ENCODE measurements around the gene FAM120B.
"Not testable (repeated sequence)": the region's sequence is repeated elsewhere in the genome, so short reads cannot be mapped to it uniquely, and the experiment has no call there.

FAM120B gene, protein sequence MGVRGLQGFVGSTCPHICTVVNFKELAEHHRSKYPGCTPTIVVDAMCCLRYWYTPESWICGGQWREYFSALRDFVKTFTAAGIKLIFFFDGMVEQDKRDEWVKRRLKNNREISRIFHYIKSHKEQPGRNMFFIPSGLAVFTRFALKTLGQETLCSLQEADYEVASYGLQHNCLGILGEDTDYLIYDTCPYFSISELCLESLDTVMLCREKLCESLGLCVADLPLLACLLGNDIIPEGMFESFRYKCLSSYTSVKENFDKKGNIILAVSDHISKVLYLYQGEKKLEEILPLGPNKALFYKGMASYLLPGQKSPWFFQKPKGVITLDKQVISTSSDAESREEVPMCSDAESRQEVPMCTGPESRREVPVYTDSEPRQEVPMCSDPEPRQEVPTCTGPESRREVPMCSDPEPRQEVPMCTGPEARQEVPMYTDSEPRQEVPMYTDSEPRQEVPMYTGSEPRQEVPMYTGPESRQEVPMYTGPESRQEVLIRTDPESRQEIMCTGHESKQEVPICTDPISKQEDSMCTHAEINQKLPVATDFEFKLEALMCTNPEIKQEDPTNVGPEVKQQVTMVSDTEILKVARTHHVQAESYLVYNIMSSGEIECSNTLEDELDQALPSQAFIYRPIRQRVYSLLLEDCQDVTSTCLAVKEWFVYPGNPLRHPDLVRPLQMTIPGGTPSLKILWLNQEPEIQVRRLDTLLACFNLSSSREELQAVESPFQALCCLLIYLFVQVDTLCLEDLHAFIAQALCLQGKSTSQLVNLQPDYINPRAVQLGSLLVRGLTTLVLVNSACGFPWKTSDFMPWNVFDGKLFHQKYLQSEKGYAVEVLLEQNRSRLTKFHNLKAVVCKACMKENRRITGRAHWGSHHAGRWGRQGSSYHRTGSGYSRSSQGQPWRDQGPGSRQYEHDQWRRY

GRCh38 chr6:170306324-170307079, at the start of gene FAM120B:
FAM120B (plus strand) TSS chr6:170306758; CDS start chr6:170317391, 10,633 bp downstream.
- DNase-seq (ENCODE audit: low spot score) = peak; percentile 97

- DNase-seq (ENCODE audit: low spot score) = no peak
Observed at GRCh38 chr6:170257376-170257775, 49.2 kb upstream of the FAM120B start.

GRCh38 chr6:170258407-170258806, 48.2 kb upstream of the FAM120B start:
- no peak for DNase-seq (ENCODE audit: low spot score)

GRCh38 chr6:170259278-170259677, 47.3 kb upstream of the FAM120B start:
- DNase-seq (ENCODE audit: low spot score) = no peak

DNA sequence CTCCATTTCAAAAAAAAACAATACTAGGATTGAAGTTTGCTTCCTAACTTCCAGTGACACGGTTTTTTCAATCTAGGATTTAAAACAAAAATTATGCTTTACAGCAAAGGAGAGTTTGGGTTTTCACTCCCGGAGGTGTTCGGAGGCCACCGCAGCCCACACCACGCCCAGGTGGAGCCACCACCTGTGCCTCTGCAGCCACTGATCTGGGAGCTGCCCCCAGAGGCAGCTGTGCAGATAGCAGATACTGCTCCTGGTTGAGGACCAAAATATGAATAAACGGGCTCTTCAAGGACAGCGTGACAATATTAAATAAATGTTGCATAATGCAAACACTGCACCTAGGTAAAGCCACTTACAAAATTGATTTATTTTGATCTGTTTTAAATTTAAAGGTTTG, 45.9 kb upstream of the FAM120B start:
- no peak for DNase-seq (ENCODE audit: low spot score)

DNA sequence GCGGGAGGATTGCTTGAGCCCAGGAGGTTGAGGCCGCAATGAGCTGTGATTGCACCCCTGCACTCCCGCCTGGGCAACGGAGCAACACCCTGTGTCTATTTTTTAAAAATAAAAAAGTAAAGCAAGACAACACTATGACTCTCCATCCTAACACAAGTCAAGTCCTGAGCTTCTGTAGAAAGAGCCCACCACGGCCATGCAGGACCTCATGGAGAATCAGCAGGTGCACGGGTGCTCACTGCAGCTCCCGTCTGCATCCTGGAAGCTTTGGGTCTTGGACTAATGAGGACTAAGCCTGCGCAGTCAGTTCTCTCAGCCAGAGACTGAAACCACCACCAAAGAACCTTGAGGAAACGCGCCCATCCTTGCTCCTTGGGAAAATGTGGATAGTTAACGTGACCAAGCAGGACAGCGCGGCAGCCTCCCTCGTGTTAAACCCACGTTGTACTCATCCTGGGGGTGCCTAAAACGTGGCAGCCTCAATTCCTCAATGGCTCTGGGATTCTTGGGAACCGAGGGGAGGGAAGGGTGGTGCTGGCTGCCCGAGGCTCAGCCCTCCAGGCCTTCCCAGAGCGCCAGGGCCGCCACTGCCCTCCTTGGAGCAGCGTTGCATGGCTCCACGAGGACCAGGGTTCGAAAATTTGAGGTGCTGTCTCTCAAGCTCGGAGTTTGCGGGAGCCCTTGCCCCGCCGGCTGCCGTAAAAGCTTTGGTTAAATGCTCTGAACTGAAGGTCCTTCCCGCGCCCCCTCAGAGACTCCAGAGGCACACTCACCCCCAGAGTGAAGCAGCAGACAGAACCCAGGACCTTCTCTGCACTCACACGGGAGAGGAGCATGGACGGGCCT, 44.7 kb upstream of the FAM120B start:
- DNase-seq (ENCODE audit: low spot score) = no peak

- peak; percentile 77 for DNase-seq (ENCODE audit: low spot score)
Observed at GRCh38 chr6:170262489-170263088, 44.0 kb upstream of the FAM120B start.

DNA sequence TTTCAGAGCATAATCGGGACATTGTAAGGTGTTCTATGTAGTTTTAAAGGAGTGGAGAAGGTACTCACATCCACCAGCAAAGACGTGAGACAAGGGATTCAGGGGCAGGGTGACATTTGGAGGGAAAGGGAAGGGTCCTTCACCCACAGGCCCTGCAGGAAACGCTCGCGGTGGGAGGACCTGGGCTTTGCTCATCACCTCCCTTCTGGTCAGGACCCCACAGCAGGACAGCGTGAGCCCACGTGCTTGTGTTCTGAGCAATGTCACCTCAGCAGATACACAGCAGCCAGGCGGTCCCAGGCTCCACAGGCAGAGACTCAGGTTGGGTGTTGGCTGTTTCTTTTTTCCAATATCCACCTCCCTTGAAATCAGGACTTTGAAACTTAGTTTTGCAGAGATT, 43.1 kb upstream of the FAM120B start:
- no peak for DNase-seq (ENCODE audit: low spot score)

DNA sequence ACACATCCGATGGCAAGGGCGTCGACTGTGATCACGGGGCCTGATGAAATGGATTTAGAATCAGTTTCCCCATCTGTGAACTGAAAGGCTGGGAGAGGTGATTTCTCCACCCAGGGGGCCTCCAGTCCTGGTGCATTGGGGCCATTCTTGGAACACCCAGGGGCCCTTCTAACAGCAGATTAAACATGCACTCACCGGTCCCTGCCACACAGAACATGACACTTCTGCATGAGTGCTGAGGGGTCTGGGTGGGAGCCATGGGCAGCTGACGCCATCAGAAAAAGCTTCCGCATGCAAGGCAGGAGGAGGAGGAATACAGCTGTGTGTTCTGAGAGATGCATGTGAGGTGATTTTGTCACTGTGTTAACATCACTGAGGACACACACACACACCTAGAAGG, 42.5 kb upstream of the FAM120B start:
- DNase-seq (ENCODE audit: low spot score) = no peak

DNA sequence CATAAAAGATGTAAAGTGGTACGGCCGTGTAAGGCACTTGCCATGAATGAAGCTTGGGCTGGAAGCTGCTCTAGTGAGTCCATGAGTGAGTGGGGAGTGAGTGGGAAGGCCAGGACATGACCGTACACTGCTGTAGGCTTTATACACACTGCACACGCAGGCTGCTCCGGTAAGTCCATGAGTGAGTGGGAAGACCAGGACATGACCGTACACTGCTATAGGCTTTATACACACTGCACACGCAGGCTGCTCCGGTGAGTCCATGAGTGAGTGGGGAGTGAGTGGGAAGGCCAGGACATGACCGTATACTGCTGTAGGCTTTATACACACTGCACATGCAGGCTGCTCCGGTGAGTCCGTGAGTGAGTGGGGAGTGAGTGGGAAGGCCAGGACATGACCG, 41.9 kb upstream of the FAM120B start:
- DNase-seq (ENCODE audit: low spot score) = not testable (repeated sequence)

DNA sequence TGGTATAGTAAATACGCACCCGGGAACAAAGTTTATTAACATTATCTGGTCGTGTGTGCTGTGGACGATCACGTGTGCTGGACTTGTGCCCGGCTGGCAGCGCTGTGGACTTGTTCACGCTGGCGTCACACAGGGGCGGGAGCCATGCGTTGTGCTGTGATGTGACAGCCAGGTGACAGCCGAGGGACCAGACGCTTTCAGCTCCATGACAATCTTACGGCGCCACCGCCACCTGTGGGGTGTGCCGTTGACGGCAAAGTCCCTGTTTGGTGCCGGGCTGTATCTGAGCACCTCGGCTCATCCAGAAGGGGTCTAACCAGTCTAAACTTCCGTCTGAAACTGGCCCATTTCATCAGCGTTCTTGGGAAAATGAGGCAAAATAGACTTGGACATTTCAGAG, 40.9 kb upstream of the FAM120B start:
- peak; percentile 76 for DNase-seq (ENCODE audit: low spot score)

- peak; percentile 88 for DNase-seq (ENCODE audit: low spot score)
Observed at GRCh38 chr6:170266061-170266825, 40.3 kb upstream of the FAM120B start.

DNA sequence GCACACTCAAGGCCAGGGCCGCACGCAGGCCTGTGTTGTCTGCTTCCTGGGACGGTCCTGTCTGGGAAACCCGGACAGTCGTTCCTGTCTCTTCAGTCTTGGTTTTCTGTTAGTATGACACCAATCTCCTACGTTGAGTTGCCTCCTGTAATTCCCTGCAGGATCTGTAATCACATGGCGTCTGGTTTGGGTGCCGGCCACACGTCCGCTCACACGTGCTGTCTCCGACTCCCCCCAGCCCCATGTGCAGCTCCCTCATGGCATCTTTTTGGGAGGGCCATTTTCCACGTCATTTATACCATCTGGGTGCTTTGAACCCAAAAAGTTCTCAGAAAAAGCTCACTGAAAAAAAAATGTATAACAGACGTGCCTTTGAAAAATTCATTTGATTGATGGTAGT, 38.9 kb upstream of the FAM120B start:
- no peak for DNase-seq (ENCODE audit: low spot score)

- DNase-seq (ENCODE audit: low spot score) = no peak
Observed at GRCh38 chr6:170268216-170269129, 38.1 kb upstream of the FAM120B start.

- DNase-seq (ENCODE audit: low spot score) = no peak
Observed at GRCh38 chr6:170269151-170269845, 37.3 kb upstream of the FAM120B start.

- no peak for DNase-seq (ENCODE audit: low spot score)
Observed at GRCh38 chr6:170269846-170270541, 36.6 kb upstream of the FAM120B start.

DNA sequence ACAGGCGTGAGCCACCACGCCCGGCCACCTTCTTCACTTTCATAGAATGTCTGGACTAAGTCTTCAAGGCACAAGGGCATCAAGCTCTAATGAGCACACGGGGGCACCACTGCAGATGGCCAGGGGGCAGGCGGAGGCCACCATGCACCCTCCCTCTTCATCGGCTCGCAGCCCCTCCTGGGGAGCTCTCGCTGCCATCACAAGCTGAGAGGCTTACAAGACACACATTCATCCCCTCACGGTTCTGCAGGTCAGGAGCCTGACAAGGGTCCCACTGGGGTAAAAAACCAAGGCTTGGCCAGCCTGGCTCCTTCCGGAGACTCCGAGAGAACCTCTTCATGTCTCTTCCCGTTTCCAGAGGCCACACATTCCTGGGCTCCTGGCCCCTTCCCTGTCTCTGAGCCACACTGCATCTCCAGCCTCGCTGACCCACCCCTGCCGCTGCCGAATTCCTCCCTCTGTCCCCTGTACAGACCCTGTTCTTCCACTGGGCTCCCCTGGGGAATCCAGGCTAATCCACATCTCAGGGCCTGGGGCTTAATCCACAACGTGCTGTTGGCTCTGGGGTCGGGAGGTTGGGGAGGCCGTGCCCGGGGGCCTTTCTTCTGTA, 35.5 kb upstream of the FAM120B start:
- no peak for DNase-seq (ENCODE audit: low spot score)
